NCI-H510A treated with DMSO at 0.1 percent for 48 hours (cell line): ENCODE data around the gene TSEN34.
"Not testable (repeated sequence)": the region's sequence is repeated elsewhere in the genome, so short reads cannot be mapped to it uniquely, and the experiment has no call there.

Experiments used
- DNase-seq: peaks from one replicate; lab custom pipeline; 2025; lab: John Stamatoyannopoulos, UW

Gene TSEN34

GRCh38 chr19:54188215-54188871 is 2.8 kb upstream of the TSEN34 start:
- no peak for DNase-seq

GRCh38 chr19:54189145-54189734 is 1.9 kb upstream of the TSEN34 start, which contains the start of gene MBOAT7:
TSS of gene MBOAT7 (minus strand) at chr19:54189580. CDS start at chr19:54188508, 1,072 bp downstream.
- DNase-seq: peak; percentile 84

GRCh38 chr19:54189735-54190502 is 1.2 kb upstream of the TSEN34 start:
- peak; percentile 99 for DNase-seq

GRCh38 chr19:54190503-54191010 is 551 bp upstream of the TSEN34 start:
- DNase-seq: peak; percentile 97

GRCh38 chr19:54191811-54192453 is 824 bp downstream of the TSEN34 start:
- DNase-seq: no peak

GRCh38 chr19:54193011-54193410 is 1.9 kb downstream of the TSEN34 start:
- DNase-seq: no peak

- DNase-seq: not testable (repeated sequence)
These were observed 3.4 kb downstream of the TSEN34 start for GRCh38 chr19:54194463-54194862.

- no peak for DNase-seq
These were observed 5.4 kb downstream of the TSEN34 start for GRCh38 chr19:54196536-54196935.

GRCh38 chr19:54197121-54197520 is 6.0 kb downstream of the TSEN34 start:
- DNase-seq: no peak

- no peak for DNase-seq
These were observed 8.3 kb downstream of the TSEN34 start for GRCh38 chr19:54199401-54199800.

- no peak for DNase-seq
These were observed 10.1 kb downstream of the TSEN34 start for GRCh38 chr19:54201172-54201701.

GRCh38 chr19:54201980-54202379 is 10.9 kb downstream of the TSEN34 start:
- DNase-seq: no peak

- DNase-seq: no peak
These were observed 12.1 kb downstream of the TSEN34 start for GRCh38 chr19:54203151-54203611.

- DNase-seq: no peak
These were observed 13.8 kb downstream of the TSEN34 start for GRCh38 chr19:54204767-54205468.

GRCh38 chr19:54206030-54206830 is 15.1 kb downstream of the TSEN34 start:
- no peak for DNase-seq

- no peak for DNase-seq
These were observed 15.7 kb downstream of the TSEN34 start for GRCh38 chr19:54206831-54207177.

- DNase-seq: not testable (repeated sequence)
These were observed 16.1 kb downstream of the TSEN34 start for GRCh38 chr19:54207193-54207592.

- DNase-seq: no peak
These were observed 16.5 kb downstream of the TSEN34 start for GRCh38 chr19:54207676-54207982.

GRCh38 chr19:54207983-54208783 is 17.1 kb downstream of the TSEN34 start:
- DNase-seq: no peak

GRCh38 chr19:54208784-54209057 is 17.6 kb downstream of the TSEN34 start:
- no peak for DNase-seq
